HepG2 (cell line): ENCODE data around the gene RPS27A. TPM values are rescaled to one million over a fixed set of nuclear protein-coding genes. Genes with fewer than 3 reads are reported as not detected.

Experiments used
- ATRX ChIP-seq: sonication (generic); formaldehyde crosslinking; IDR thresholded peaks from 2 replicates; pipeline ENCODE4 v1.4.0; 2020; ENCODE audit warnings: missing genetic modification reagents, borderline replicate concordance
- CEBPB ChIP-seq: IDR thresholded peaks from 2 replicates; pipeline ENCODE4 v1.6.1; 2011; ENCODE audit warnings: low read depth, low read length, improper control_type of control experiment, borderline replicate concordance
- FOXJ3 ChIP-seq: sonication (generic); formaldehyde crosslinking; IDR thresholded peaks from 2 replicates; pipeline ENCODE4 v1.4.0; 2020; ENCODE audit warnings: missing genetic modification reagents, mild to moderate bottlenecking, borderline replicate concordance
- GABPA ChIP-seq, 2 experiments: IDR thresholded peaks; 2 replicates each; pipeline ENCODE4 v1.6.1; 2011 to 2016; ENCODE audit warnings: low read depth in 2 of 2, low read length in 1 of 2, missing biosample characterization in 1 of 2, missing genetic modification characterization in 1 of 2
- KLF16 ChIP-seq, 2 experiments: sonication (generic) in 1 of 2; formaldehyde crosslinking in 1 of 2; IDR thresholded peaks; 2 replicates each; pipeline versions ENCODE4 v1.6.1 to v1.8.0; 2016 to 2023; ENCODE audit warnings: missing genetic modification reagents in 2 of 2, missing compliant biosample characterization in 1 of 2
- NCOR1 ChIP-seq: fragments of 200-600 bp; sonication (generic); IDR thresholded peaks from 2 replicates; pipeline ENCODE4 v1.7.0; 2017; ENCODE audit warnings: antibody characterized with exemption, low read length, borderline replicate concordance
- NKX3-1 ChIP-seq: sonication (generic); formaldehyde crosslinking; IDR thresholded peaks from 2 replicates; pipeline ENCODE4 v1.5.0; 2020; ENCODE audit warnings: missing genetic modification reagents
- ONECUT2 ChIP-seq: sonication (generic); formaldehyde crosslinking; IDR thresholded peaks from 2 replicates; pipeline ENCODE4 v1.4.0; 2020; ENCODE audit warnings: missing genetic modification reagents
- SP2 ChIP-seq: sonication (generic); formaldehyde crosslinking; IDR thresholded peaks from 2 replicates; pipeline ENCODE4 v1.5.1; 2020; ENCODE audit warnings: mild to moderate bottlenecking, missing genetic modification reagents
- SRSF1 ChIP-seq: fragments of 200-400 bp; formaldehyde crosslinking; optimal IDR thresholded peaks from 2 replicates; pipeline ENCODE3; 2017; ENCODE audit warnings: mild to moderate bottlenecking, low read depth, low read length, moderate library complexity
- ZBTB3 ChIP-seq: sonication (generic); formaldehyde crosslinking; IDR thresholded peaks from 2 replicates; pipeline ENCODE4 v1.4.0; 2020; ENCODE audit warnings: low read depth, mild to moderate bottlenecking, moderate library complexity, missing genetic modification reagents, borderline replicate concordance
- ZNF296 ChIP-seq: sonication (generic); formaldehyde crosslinking; conservative IDR thresholded peaks from 2 replicates; pipeline ENCODE4 v1.5.0; 2020; ENCODE audit warnings: mild to moderate bottlenecking, missing genetic modification reagents
- ZNF337 ChIP-seq: sonication (generic); formaldehyde crosslinking; IDR thresholded peaks from 2 replicates; pipeline ENCODE4 v1.5.1; 2020; ENCODE audit warnings: missing genetic modification reagents, low read depth, mild to moderate bottlenecking, borderline replicate concordance
- ZNF33B ChIP-seq: sonication (generic); formaldehyde crosslinking; IDR thresholded peaks from 2 replicates; pipeline ENCODE4 v1.5.1; 2020; ENCODE audit warnings: mild to moderate bottlenecking, missing genetic modification reagents
- ZNF350 ChIP-seq: sonication (generic); formaldehyde crosslinking; IDR thresholded peaks from 2 replicates; pipeline ENCODE4 v1.4.0; 2020; ENCODE audit warnings: mild to moderate bottlenecking, low read depth, missing genetic modification reagents, borderline replicate concordance
- ZNF432 ChIP-seq: sonication (generic); formaldehyde crosslinking; IDR thresholded peaks from 2 replicates; pipeline ENCODE4 v1.5.0; 2020; ENCODE audit warnings: missing genetic modification reagents, mild to moderate bottlenecking, borderline replicate concordance
- ZNF724P ChIP-seq: sonication (generic); formaldehyde crosslinking; IDR thresholded peaks from 2 replicates; pipeline ENCODE4 v1.8.0; 2022; ENCODE audit warnings: missing genetic modification reagents, borderline replicate concordance
- ZNF781 ChIP-seq: sonication (generic); formaldehyde crosslinking; IDR thresholded peaks from 2 replicates; pipeline ENCODE4 v1.5.1; 2020; ENCODE audit warnings: borderline replicate concordance, mild to moderate bottlenecking, missing genetic modification reagents; ENCODE audit errors: not compliant biosample characterization
- ZNF782 ChIP-seq: sonication (generic); formaldehyde crosslinking; IDR thresholded peaks from 2 replicates; pipeline ENCODE4 v1.4.0; 2020; ENCODE audit warnings: missing genetic modification reagents, mild to moderate bottlenecking, borderline replicate concordance
- polyA plus RNA-seq, 8 experiments: library from polyadenylated mRNA; depleted of rRNA in 3 of 8; stranded (reverse) in 7 of 8; unstranded in 1 of 8; fragments of >200 nt; fragmentation: Illumina TruSeq in 4 of 8; extraction: Trizol in 4 of 8; gene quantifications; 2 replicates each; pipeline versions ENCODE4 v1.2.1 to v1.2.3, GENCODE V29; 2011 to 2016; ENCODE audit warnings: low read depth in 4 of 8, missing spikeins in 1 of 8, mixed read lengths in 1 of 8; ENCODE audit not compliant: insufficient read depth in 1 of 8
- total RNA-seq, 5 experiments: library from RNA; depleted of rRNA; stranded (reverse); fragments of >200 nt; fragmentation: Illumina TruSeq; extraction: Trizol; gene quantifications; 2 replicates each; pipeline ENCODE4 v1.2.3, GENCODE V29; 2016; ENCODE audit warnings: low read depth in 1 of 5
- TF ChIP-seq, protein P1 (sequence below): sonication (generic); formaldehyde crosslinking; IDR thresholded peaks from 2 replicates; pipeline ENCODE4 v1.9.0; 2021; ENCODE audit warnings: missing genetic modification reagents, mild to moderate bottlenecking, borderline replicate concordance
- TF ChIP-seq, protein P2 (sequence below): IDR thresholded peaks from 2 replicates; pipeline ENCODE4 v1.6.1; 2016; ENCODE audit warnings: mild to moderate bottlenecking, missing biosample characterization, missing genetic modification reagents
- TF ChIP-seq, protein P3 (sequence below): sonication (generic); formaldehyde crosslinking; IDR thresholded peaks from 2 replicates; pipeline ENCODE4 v1.4.0; 2020; ENCODE audit warnings: missing genetic modification reagents, borderline replicate concordance
- TF ChIP-seq, protein P4 (sequence below): sonication (generic); formaldehyde crosslinking; IDR thresholded peaks from 2 replicates; pipeline ENCODE4 v1.4.0; 2020; ENCODE audit warnings: mild to moderate bottlenecking, missing genetic modification reagents

RPS27A gene
- total and polyA plus RNA-seq, 2 of the 13 experiments (the other 11 are each of a cell fraction or from before 2014, with no cell fraction given): 2,779 to 3,269 TPM

DNA sequence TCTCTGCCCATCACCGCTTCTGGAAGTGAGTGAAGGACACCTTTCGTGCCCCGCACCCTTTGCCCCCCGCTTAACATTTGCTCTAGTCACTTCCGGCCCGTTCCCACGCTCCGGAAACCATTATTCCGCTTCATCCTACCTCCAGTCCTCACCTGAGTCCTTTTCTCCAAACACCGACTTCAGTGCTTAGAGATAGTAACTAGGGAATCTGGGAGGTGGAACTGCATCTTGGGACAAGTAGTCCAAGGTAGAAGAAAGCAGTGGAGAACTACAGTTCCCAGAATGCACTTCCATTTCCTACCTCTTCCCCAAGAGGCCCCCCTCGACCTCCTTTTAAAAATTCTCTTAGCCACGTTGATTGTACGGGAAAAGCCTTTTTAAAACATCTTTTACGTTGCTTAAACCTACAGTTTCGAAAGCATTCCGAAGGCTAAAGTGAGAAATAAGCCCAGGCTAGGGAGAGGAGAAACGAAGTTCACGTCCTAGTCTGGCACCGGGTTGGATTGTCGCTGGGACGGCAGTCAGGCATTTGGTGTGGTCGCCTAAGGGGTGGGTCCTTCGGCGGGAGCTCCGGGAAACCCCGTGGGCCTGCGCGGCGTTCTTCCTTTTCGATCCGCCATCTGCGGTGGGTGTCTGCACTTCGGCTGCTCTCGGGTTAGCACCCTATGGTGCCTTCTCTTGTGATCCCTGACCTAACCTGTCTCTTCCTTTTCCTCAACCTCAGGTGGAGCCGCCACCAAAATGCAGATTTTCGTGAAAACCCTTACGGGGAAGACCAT lies at the start of gene RPS27A, which contains the start of gene CLHC1 (continued):
- TF ChIP-seq, protein P1, sequence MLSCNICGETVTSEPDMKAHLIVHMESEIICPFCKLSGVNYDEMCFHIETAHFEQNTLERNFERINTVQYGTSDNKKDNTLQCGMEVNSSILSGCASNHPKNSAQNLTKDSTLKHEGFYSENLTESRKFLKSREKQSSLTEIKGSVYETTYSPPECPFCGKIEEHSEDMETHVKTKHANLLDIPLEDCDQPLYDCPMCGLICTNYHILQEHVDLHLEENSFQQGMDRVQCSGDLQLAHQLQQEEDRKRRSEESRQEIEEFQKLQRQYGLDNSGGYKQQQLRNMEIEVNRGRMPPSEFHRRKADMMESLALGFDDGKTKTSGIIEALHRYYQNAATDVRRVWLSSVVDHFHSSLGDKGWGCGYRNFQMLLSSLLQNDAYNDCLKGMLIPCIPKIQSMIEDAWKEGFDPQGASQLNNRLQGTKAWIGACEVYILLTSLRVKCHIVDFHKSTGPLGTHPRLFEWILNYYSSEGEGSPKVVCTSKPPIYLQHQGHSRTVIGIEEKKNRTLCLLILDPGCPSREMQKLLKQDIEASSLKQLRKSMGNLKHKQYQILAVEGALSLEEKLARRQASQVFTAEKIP (CRISPR knock-in tag): no peak
- TF ChIP-seq SP2 (CRISPR knock-in tag) (no peak), ZNF337 (peak; percentile 88), ATRX (CRISPR knock-in tag) (no peak), SRSF1 (peak; percentile 50), CEBPB (no peak), GABPA (IDR thresholded peaks at IDR 0.05; ENCODE audit: low read depth, low read length) (peak; percentile 61), GABPA (CRISPR knock-in tag; IDR thresholded peaks at IDR 0.05; ENCODE audit: low read depth) (peak; percentile 89), ZNF432 (CRISPR knock-in tag) (no peak), ZBTB3 (CRISPR knock-in tag) (0 out of 2 replicates have a peak, but pooled peaks have one; percentile 58), ZNF724P (CRISPR knock-in tag) (no peak), NCOR1 (no peak; the same call in 1 of the 2 replicates), KLF16 (CRISPR knock-in tag; IDR thresholded peaks at IDR 0.05) (peak; percentile 30 to 92; a peak in 2 of 4 replicates), ONECUT2 (CRISPR knock-in tag) (peak; percentile 74), ZNF350 (CRISPR knock-in tag) (peak; percentile 93), NKX3-1 (CRISPR knock-in tag) (no peak), ZNF781 (CRISPR knock-in tag) (no peak), FOXJ3 (CRISPR knock-in tag) (no peak), ZNF782 (CRISPR knock-in tag) (peak; percentile 90; the same call in 1 of the 2 replicates), ZNF296 (CRISPR knock-in tag) (no peak; the same call in 1 of the 2 replicates), ZNF33B (CRISPR knock-in tag) (peak; percentile 27; the same call in 1 of the 2 replicates)
- TF ChIP-seq, protein P2, sequence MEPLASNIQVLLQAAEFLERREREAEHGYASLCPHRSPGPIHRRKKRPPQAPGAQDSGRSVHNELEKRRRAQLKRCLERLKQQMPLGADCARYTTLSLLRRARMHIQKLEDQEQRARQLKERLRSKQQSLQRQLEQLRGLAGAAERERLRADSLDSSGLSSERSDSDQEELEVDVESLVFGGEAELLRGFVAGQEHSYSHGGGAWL (CRISPR knock-in tag): peak; percentile 84; the same call in 1 of the 2 replicates
- TF ChIP-seq, protein P3, sequence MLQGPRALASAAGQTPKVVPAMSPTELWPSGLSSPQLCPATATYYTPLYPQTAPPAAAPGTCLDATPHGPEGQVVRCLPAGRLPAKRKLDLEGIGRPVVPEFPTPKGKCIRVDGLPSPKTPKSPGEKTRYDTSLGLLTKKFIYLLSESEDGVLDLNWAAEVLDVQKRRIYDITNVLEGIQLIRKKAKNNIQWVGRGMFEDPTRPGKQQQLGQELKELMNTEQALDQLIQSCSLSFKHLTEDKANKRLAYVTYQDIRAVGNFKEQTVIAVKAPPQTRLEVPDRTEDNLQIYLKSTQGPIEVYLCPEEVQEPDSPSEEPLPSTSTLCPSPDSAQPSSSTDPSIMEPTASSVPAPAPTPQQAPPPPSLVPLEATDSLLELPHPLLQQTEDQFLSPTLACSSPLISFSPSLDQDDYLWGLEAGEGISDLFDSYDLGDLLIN (CRISPR knock-in tag): peak; percentile 72; the same call in 1 of the 2 replicates
- TF ChIP-seq, protein P4, sequence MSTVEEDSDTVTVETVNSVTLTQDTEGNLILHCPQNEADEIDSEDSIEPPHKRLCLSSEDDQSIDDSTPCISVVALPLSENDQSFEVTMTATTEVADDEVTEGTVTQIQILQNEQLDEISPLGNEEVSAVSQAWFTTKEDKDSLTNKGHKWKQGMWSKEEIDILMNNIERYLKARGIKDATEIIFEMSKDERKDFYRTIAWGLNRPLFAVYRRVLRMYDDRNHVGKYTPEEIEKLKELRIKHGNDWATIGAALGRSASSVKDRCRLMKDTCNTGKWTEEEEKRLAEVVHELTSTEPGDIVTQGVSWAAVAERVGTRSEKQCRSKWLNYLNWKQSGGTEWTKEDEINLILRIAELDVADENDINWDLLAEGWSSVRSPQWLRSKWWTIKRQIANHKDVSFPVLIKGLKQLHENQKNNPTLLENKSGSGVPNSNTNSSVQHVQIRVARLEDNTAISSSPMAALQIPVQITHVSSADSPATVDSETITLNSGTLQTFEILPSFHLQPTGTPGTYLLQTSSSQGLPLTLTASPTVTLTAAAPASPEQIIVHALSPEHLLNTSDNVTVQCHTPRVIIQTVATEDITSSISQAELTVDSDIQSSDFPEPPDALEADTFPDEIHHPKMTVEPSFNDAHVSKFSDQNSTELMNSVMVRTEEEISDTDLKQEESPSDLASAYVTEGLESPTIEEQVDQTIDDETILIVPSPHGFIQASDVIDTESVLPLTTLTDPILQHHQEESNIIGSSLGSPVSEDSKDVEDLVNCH (CRISPR knock-in tag): no peak
